Tibial nerve (tissue), 4 donors: ENCODE measurements around the gene TNIP1.
A peak's percentile ranks its signal among the peaks of the same experiment; 100 is the strongest.

Source experiments
- CTCF ChIP-seq, 5 experiments: fragments of 200-600 bp in 3 of 5; fragments of 450-650 bp in 2 of 5; sonication (generic) in 3 of 5; IDR thresholded peaks; one replicate each; pipeline ENCODE4 v1.5.1; 2016 to 2019; ENCODE audit warnings: antibody characterized with exemption in 5 of 5, mild to moderate bottlenecking in 3 of 5, moderate library complexity in 2 of 5
- EP300 ChIP-seq, 2 donors: sonication (generic); formaldehyde crosslinking; IDR thresholded peaks; one replicate each; pipeline ENCODE4 v1.6.1; 2017; ENCODE audit warnings: antibody characterized with exemption in 2 of 2, mild to moderate bottlenecking in 1 of 2
- POLR2A ChIP-seq, 2 donors: fragments of 450-650 bp; IDR thresholded peaks; one replicate each; pipeline ENCODE4 v1.6.1; 2017; ENCODE audit warnings: antibody characterized with exemption in 2 of 2, mild to moderate bottlenecking in 2 of 2, moderate library complexity in 2 of 2

- TF ChIP-seq CTCF (IDR thresholded peaks at IDR 0.05) = peak in 1 of 5 experiments; percentile 13
- peak in 1 of 2 donors; percentile 31 for TF ChIP-seq POLR2A (IDR thresholded peaks at IDR 0.05)
- peak; percentile 85 to 98 for TF ChIP-seq EP300 (IDR thresholded peaks at IDR 0.05)
Observed at GRCh38 chr5:151005950-151006576, 74.8 kb downstream of the TNIP1 start.
